Occipital lobe (tissue), 2 donors: ENCODE measurements around the gene ABI3BP. TPM values are rescaled to one million over a fixed set of nuclear protein-coding genes. Genes with fewer than 3 reads are reported as not detected.
"Not testable (repeated sequence)": the region's sequence is repeated elsewhere in the genome, so short reads cannot be mapped to it uniquely, and the experiment has no call there.

Experiments
- DNase-seq: peaks from one replicate; lab custom pipeline; 2025; lab: John Stamatoyannopoulos, UW
- total RNA-seq: library from RNA; depleted of rRNA; stranded (reverse); fragments of >200 nt; gene quantifications from one replicate; pipeline ENCODE4 v1.2.3, GENCODE V29; 2014

ABI3BP gene, protein sequence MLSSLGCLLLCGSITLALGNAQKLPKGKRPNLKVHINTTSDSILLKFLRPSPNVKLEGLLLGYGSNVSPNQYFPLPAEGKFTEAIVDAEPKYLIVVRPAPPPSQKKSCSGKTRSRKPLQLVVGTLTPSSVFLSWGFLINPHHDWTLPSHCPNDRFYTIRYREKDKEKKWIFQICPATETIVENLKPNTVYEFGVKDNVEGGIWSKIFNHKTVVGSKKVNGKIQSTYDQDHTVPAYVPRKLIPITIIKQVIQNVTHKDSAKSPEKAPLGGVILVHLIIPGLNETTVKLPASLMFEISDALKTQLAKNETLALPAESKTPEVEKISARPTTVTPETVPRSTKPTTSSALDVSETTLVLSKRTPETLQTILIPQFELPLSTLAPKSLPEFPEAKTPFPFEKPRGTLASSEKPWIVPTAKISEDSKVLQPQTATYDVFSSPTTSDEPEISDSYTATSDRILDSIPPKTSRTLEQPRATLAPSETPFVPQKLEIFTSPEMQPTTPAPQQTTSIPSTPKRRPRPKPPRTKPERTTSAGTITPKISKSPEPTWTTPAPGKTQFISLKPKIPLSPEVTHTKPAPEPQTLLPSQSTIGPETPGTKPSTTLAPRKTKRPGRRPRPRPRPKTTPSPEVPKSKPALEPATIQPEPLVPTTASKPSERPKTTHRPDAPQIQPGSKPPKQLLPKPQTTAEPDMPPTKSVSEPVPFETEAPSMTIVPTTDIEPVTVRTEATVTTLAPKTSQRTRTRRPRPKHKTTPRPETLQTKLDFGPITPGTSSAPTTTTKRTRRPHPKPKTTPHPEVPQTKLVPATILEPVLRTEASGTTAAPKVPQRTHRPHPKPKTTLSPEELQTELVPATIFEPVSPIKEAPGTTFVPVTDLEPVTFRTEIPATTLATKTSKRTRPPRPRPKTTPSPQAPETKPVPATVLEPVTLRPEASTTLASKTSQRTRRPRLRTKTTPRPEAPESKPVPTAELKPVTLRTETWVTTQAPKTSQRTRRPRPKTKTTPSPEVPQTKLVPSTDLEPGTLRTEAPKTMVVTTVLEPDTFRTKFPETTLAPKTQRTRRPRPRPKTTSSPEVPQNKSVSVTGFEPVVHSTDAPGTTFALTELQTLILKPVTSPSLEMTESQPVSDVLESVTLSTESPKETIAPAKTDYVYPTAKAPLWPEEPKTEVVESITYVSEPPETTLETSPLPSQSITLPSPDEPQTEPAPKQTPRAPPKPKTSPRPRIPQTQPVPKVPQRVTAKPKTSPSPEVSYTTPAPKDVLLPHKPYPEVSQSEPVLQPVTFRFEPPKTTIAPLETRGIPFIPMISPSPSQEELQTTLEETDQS (N-terminal part only)
- total RNA-seq: 7.8 TPM

- DNase-seq: no peak
Observed at GRCh38 chr3:100993309-100993708, at the start of gene ABI3BP. TSS of gene ABI3BP (minus strand) at chr3:100993421. CDS start at chr3:100993384, 37 bp downstream.

DNA sequence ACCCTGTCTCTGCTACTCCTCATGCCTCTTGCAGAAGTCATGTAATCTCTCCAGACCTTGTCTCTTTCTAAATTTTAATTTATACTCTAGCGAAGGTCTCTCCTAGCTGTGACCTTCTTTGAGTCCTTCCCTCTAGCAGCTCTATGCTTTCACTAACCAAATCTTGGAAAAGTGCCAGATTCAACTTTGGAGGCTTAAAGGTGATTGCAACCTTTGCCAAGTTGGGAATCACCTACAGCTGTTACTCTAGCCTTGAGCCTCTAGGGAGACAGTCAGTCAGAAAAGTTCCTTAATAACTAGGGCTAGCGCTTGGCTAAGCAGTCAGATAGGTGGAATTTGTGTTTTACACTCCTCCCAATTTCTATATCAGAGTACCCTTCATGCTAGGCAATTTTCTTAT lies 46.1 kb upstream of the ABI3BP start:
- DNase-seq: no peak

DNA sequence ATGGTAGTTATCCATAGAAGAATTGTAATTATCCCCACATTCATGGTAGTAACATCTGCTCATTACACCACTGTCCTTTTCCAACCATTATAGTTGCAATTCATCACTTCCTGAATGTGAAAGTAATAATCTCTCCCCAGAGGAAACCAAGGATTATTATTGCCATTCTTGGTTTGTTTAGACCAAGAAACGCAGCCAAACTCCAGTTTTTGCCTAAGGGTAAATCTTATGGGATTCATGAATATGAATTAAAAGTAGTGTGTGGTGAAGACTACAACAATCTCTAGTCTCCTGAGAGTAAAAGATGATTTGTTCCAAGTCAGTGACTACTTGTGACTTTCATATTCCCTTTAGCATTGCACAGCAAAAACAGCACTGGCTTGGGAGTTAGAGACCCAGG lies 45.7 kb upstream of the ABI3BP start:
- no peak for DNase-seq

DNA sequence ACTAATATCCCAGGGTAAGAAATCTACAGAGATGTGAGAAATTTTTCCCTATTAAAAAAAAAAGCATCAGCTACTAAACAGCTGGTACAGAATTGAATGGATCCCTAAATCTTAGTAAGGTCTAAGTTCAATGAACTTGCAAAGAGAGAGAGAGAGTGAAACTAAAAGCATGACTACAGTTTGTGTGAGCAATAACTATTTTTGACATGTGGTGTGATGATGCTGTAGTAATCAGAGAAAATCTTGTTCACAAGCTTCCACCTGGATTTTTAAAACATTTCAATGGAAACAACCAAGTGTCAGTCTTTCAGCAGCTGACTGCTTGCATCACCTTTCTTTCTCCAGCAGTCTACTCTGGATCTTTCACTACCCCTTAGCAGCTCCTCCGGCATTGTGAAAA lies 45.2 kb upstream of the ABI3BP start:
- no peak for DNase-seq

- DNase-seq: no peak
Observed at GRCh38 chr3:101037613-101038012, 44.4 kb upstream of the ABI3BP start.

- no peak for DNase-seq
Observed at GRCh38 chr3:101036676-101037075, 43.5 kb upstream of the ABI3BP start.

DNA sequence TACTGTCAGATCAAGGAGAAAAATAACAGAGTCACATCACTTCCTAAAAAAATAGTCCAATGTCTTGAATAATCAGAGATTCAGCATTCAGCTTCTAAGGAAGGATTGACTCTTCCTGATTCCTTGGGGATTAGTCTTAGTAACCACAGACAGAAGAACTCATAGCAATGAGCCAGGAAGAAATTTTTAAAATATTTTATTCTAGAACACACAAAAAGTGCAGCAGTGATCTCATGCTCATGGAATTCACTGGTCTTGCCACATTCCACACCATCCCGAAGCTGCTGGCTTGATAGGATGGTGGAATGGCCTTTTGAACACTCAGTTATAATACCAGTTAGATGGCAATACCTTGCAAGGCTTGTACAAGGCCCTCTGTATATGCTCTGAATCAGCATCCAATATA lies 43.0 kb upstream of the ABI3BP start:
- no peak for DNase-seq

DNA sequence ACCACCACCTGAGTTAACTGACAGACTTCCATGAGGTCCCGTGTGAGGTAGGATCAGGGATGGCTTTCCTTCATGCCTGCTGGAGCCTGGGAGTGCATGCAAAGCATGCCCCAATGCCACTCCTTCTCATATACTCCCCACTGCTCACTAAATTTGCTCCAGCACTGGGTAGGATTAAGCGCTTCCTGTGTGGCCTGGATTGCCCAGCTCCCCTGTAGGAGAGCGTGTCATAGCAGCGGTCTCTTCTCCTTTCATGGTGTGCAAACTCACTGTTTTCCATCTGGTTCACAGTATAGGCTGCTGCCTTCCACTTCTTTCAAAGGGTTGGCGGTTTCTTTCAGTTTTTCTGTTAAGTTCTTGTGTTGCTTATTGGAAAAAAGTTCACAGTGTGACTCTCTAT lies 34.1 kb upstream of the ABI3BP start:
- DNase-seq: no peak

DNA sequence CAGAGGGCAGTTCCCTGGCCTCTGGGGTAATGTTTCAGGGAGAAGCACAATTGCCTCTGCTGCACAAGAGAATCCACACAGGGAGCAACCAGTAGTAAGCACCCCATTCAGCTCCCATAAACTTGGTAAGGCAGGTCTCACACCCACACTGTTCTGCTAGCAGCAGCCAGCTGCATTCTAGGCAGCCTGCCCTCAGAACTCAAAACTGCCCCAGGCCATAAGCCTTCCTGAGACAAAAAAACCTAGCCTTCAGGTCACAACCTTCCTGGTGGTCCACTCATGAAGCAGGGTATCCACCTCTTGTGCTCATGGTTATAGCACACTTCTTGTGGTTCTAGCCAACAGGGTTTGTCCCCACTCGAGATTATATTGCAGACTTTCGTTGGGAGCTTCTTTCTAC lies 33.7 kb upstream of the ABI3BP start:
- DNase-seq: no peak

DNA sequence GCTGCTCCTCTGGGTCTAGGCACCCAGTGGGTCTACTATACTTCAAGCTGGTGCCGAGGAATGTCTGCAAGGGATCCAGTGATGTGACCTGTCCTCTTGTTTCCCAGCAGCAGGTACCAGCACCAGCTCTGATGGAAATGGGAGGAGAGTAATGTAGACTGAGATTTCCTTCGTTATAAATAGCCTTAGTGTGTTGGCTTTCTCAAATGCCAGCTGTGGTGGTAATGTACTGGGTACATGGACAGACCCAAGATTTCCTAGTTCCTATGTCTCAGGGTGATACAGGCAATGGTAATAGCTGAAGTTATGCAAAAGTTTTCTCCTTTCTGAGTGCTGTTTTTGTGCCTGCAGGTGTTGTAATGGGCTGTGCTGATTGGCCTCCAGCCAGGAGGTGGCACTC lies 33.0 kb upstream of the ABI3BP start:
- no peak for DNase-seq

DNA sequence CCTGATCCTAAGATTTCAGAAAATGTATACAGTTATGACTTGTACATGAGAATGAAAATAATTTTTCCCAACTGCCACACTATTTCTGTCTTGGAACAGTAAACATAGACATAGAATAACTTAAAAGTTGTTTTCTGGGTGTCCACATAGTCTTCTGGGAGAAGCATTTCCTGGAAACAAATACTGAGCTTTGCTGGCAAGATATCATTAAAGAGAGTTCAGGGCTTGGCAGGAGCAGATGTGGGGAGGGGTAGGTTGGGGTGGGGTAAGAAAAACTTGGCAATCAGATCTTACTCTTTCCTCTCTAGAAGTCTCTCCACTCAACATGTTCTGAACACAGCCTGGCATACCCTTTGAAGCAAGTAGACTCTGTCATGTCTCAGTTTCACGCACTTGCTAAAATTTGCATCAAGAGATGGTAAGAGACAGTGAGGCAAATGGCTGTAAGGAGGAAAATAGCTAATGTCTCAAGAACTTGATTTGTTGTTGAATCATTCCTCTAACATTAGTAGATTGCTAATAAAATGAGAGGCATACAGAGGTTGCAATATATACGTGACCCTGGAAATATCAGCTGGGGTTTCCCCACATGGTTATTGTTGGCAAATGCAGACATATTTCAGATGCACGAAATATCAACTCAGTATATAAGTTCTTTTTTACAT lies 27.3 kb upstream of the ABI3BP start:
- DNase-seq: no peak

GRCh38 chr3:101017017-101017416 lies 23.8 kb upstream of the ABI3BP start:
- no peak for DNase-seq

GRCh38 chr3:101012312-101012711 lies 19.1 kb upstream of the ABI3BP start:
- not testable (repeated sequence) for DNase-seq

GRCh38 chr3:101011136-101011535 lies 17.9 kb upstream of the ABI3BP start:
- DNase-seq: no peak

DNA sequence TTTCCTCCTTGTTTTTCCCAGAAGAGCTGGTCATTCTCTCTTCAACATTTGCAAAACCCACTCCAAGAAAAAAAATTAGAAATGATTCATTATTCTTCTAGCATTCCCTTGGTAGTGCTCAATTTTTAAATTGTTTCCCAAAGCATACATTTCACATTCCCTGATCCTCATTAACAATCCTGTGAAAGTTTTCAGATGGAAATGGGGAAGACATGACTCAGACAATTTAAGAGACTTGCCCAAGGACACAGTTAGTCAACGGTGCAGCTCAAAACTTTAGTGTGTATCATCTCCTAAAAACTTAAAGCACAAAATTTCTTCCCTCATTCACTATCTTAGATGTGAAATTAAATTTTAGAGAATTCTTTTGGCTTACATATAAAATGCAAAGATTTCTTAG lies 17.1 kb upstream of the ABI3BP start:
- DNase-seq: no peak

DNA sequence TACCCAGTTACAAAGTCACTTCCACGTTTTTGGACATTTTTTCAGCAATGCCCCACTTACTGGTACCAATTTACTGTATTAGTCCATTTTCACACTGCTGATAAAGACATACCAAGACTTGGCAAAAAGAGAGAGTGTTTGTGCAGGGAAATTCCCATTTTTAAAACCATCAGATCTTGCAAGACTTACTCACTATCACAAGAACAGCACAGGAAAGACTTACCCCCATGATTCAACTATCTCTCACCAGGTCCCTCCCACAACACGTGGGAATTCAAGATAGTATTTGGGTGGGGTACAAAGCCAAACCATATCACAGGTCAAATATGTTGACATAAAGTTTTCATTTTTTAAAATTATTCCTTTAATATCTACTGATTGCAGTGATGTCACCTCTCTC lies 16.2 kb upstream of the ABI3BP start:
- no peak for DNase-seq

DNA sequence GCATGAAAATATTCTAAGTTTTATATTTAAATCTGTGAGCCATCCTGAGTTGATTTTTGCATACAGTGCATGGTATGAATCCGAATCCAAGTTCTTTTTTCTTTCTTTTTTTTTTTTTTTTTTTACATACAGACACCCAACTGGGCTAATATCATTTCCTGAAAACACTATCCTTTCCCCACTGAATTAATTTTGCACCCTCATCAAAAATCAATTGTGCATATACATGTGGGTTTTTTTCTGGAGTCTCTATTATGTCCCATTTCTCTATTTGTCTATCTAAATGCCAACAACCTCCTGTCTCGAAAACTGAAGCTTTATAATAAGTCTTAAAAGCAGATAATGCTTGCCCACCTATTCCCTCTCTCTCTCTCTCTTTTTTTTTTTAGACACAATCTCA lies 5.9 kb upstream of the ABI3BP start:
- DNase-seq: no peak

DNA sequence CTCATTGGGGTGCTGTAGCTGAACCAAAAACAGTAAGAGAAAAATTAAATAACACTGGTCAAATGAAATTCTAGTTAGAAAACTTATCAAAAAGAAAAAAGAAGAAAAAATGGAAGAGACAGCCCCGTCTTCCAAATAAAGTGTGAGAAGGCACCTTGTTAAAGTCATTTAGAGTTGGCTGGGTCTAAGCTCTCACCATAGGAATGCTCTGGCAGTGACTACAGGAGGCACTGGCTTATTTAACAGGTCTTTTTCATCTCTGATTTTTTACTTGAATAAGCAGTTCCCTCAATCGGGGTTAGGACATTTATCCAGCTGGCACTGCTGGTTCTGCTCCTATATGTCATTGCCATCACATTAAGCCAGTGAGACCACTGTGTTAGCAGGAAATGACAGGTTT lies 1.6 kb upstream of the ABI3BP start:
- no peak for DNase-seq

DNA sequence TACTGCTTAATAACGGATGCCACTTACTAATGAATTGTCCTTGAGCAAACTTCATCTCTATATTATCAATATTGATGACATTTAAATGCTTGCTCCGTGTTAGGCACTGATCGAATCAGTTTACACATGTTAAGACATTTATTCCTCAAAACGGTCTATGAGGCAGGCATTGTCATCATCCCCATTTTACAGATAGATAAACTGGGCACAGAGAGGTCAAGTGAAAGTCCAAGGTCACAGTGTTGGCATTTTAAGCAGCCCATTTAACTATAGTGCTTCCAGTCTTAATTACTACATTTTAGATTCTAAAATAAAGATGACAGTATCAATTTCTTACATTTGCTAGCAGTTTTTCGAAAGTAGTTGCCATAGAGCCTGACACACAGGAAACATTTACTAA lies 966 bp upstream of the ABI3BP start:
- DNase-seq: no peak

GRCh38 chr3:100992231-100993012 lies 799 bp downstream of the ABI3BP start:
- no peak for DNase-seq
